H9 (cell line): ENCODE data around the gene MAOA. TPM values are rescaled to one million over a fixed set of nuclear protein-coding genes. Genes with fewer than 3 reads are reported as not detected.

Source experiments
- DNase-seq: peaks from one replicate; pipeline ENCODE4 v3.0.0-alpha.2; 2017
- H2AFZ ChIP-seq: one replicate; pipeline ENCODE4 v1.6.1; 2013; ENCODE audit warnings: mild to moderate bottlenecking, low read length, control low read depth, moderate library complexity
- H2AK5ac ChIP-seq: 2 replicates; pipeline ENCODE4 v1.6.1; 2013; ENCODE audit warnings: low read length, control low read depth, mixed read lengths; ENCODE audit not compliant: insufficient read length
- H2BK120ac ChIP-seq: one replicate; pipeline ENCODE4 v1.6.1; 2013; ENCODE audit warnings: low read depth, mild to moderate bottlenecking, low read length, control low read depth, inconsistent platforms; ENCODE audit not compliant: poor library complexity, severe bottlenecking
- H2BK12ac ChIP-seq: 2 replicates; pipeline ENCODE4 v1.6.1; 2013; ENCODE audit warnings: low read length, control low read depth, mixed read lengths, low read depth; ENCODE audit not compliant: insufficient read length
- H2BK15ac ChIP-seq: 2 replicates; pipeline ENCODE4 v1.6.1; 2013; ENCODE audit warnings: low read depth, low read length, control low read depth
- H2BK20ac ChIP-seq: one replicate; pipeline ENCODE4 v1.6.1; 2013; ENCODE audit warnings: low read depth, mild to moderate bottlenecking, low read length, control low read depth, inconsistent platforms; ENCODE audit not compliant: poor library complexity, severe bottlenecking
- H2BK5ac ChIP-seq: 2 replicates; pipeline ENCODE4 v1.6.1; 2013; ENCODE audit warnings: low read length, control low read depth, mixed read lengths; ENCODE audit not compliant: insufficient read length
- H3K14ac ChIP-seq: 2 replicates; pipeline ENCODE4 v1.6.1; 2013; ENCODE audit warnings: low read length, control low read depth; ENCODE audit not compliant: insufficient read depth
- H3K18ac ChIP-seq: 2 replicates; pipeline ENCODE4 v1.6.1; 2013; ENCODE audit warnings: low read depth, mild to moderate bottlenecking, mixed read lengths, low read length, control low read depth; ENCODE audit not compliant: insufficient read length
- H3K23ac ChIP-seq: 2 replicates; pipeline ENCODE4 v1.6.1; 2013; ENCODE audit warnings: low read length, control low read depth, mixed read lengths, low read depth; ENCODE audit not compliant: insufficient read length
- H3K23me2 ChIP-seq: 2 replicates; pipeline ENCODE4 v1.6.1; 2013; ENCODE audit warnings: low read depth, mild to moderate bottlenecking, mixed read lengths, low read length, control low read depth; ENCODE audit not compliant: insufficient read length, poor library complexity, severe bottlenecking
- H3K27ac ChIP-seq: 2 replicates; pipeline ENCODE4 v1.5.1; 2013; ENCODE audit warnings: low read length, control low read depth, mixed read lengths, low read depth; ENCODE audit not compliant: insufficient read length
- H3K27me3 ChIP-seq: 2 replicates; pipeline ENCODE4 v1.6.1; 2013; ENCODE audit warnings: low read length, control low read depth, inconsistent platforms; ENCODE audit not compliant: insufficient read depth
- H3K4ac ChIP-seq: 2 replicates; pipeline ENCODE4 v1.6.1; 2013; ENCODE audit warnings: low read depth, mild to moderate bottlenecking, control low read depth, inconsistent platforms, low read length, moderate library complexity
- H3K4me1 ChIP-seq: 2 replicates; pipeline ENCODE4 v1.6.1; 2013; ENCODE audit warnings: low read length, control low read depth, inconsistent platforms; ENCODE audit not compliant: insufficient read depth
- H3K4me2 ChIP-seq: 2 replicates; pipeline ENCODE4 v1.6.1; 2013; ENCODE audit warnings: low read length, control low read depth, mixed read lengths; ENCODE audit not compliant: insufficient read length, insufficient read depth
- H3K56ac ChIP-seq: 2 replicates; pipeline ENCODE4 v1.6.1; 2013; ENCODE audit warnings: low read depth, mild to moderate bottlenecking, mixed read lengths, low read length, control low read depth; ENCODE audit not compliant: insufficient read length
- H3K79me1 ChIP-seq: 2 replicates; pipeline ENCODE4 v1.6.1; 2013; ENCODE audit warnings: low read depth, mild to moderate bottlenecking, moderate library complexity, low read length, control low read depth, inconsistent platforms; ENCODE audit not compliant: insufficient read depth, poor library complexity, severe bottlenecking
- H3K79me2 ChIP-seq: 2 replicates; pipeline ENCODE4 v1.6.1; 2013; ENCODE audit warnings: low read length, control low read depth, inconsistent platforms; ENCODE audit not compliant: insufficient read depth
- H3K9ac ChIP-seq: 2 replicates; pipeline ENCODE4 v1.6.1; 2013; ENCODE audit warnings: low read length, control low read depth, mixed read lengths; ENCODE audit not compliant: insufficient read length; ENCODE audit errors: extremely low read depth
- H3K9me3 ChIP-seq: one replicate; pipeline ENCODE4 v1.6.1; 2013; ENCODE audit warnings: low read depth, low read length, inconsistent platforms; ENCODE audit not compliant: control insufficient read depth
- H3T11ph ChIP-seq: one replicate; pipeline ENCODE4 v1.6.1; 2013; ENCODE audit warnings: mild to moderate bottlenecking, low read length, control low read depth, inconsistent platforms
- H4K20me1 ChIP-seq: one replicate; pipeline ENCODE4 v1.6.1; 2013; ENCODE audit not compliant: control insufficient read depth, insufficient read length, insufficient read depth
- H4K5ac ChIP-seq: 2 replicates; pipeline ENCODE4 v1.6.1; 2013; ENCODE audit warnings: low read depth, mild to moderate bottlenecking, mixed read lengths, low read length, control low read depth; ENCODE audit not compliant: insufficient read length
- H4K8ac ChIP-seq: replicated peaks from 2 replicates; pipeline ENCODE4 v1.6.1; 2013; ENCODE audit warnings: low read length, control low read depth, mixed read lengths, low read depth; ENCODE audit not compliant: insufficient read length
- H4K91ac ChIP-seq: 2 replicates; pipeline ENCODE4 v1.6.1; 2013; ENCODE audit warnings: low read depth, mild to moderate bottlenecking, moderate library complexity, mixed read lengths, low read length, control low read depth; ENCODE audit not compliant: insufficient read length
- H3K27ac Mint-ChIP-seq, 3 experiments: 2 replicates in 2 of 3; 3 replicates in 1 of 3; pipeline ENCODE4 v1.8.0; 2020 to 2021; ENCODE audit warnings: mixed read lengths in 3 of 3, mild to moderate bottlenecking in 1 of 3, moderate library complexity in 1 of 3
- H3K27me3 Mint-ChIP-seq: 2 replicates; pipeline ENCODE4 v1.8.0; 2021; ENCODE audit warnings: low read depth, mild to moderate bottlenecking, moderate library complexity, mixed read lengths
- H3K36me3 Mint-ChIP-seq, 3 experiments: 2 replicates in 2 of 3; 3 replicates in 1 of 3; pipeline ENCODE4 v1.8.0; 2020 to 2021; ENCODE audit warnings: low read depth in 3 of 3, mixed read lengths in 3 of 3; ENCODE audit not compliant: insufficient read depth in 1 of 3
- H3K4me1 Mint-ChIP-seq, 2 experiments: 2 replicates each; pipeline ENCODE4 v1.8.0; 2020; ENCODE audit warnings: mixed read lengths in 2 of 2
- H3K4me3 Mint-ChIP-seq, 2 experiments: 2 replicates in 1 of 2; 3 replicates in 1 of 2; pipeline ENCODE4 v1.8.0; 2020 to 2021; ENCODE audit warnings: mild to moderate bottlenecking in 2 of 2, mixed read lengths in 2 of 2, moderate library complexity in 1 of 2
- H3K9me3 Mint-ChIP-seq, 2 experiments: 2 replicates in 1 of 2; 3 replicates in 1 of 2; pipeline ENCODE4 v1.8.0; 2020; ENCODE audit warnings: mild to moderate bottlenecking in 2 of 2, mixed read lengths in 2 of 2, moderate library complexity in 1 of 2
- CTCF ChIP-seq: fragments of 200-600 bp; sonication (generic); conservative IDR thresholded peaks from 3 replicates; pipeline ENCODE4 v1.8.0; 2021; ENCODE audit warnings: antibody characterized with exemption, mild to moderate bottlenecking
- whole genome bisulfite sequencing: extraction: QIAGEN DNeasy Blood & Tissue Kit; methylation state at CpG from one replicate; pipeline ENCODE4 v1.1.7; 2013; ENCODE audit warnings: missing lambda C conversion rate, low lambda C conversion rate, mixed read lengths; ENCODE audit not compliant: insufficient read length; ENCODE audit errors: extremely low coverage; 5-methylcytosine and 5-hydroxymethylcytosine counted together
- total RNA-seq: library from RNA; stranded (reverse); gene quantifications from 2 replicates; pipeline ENCODE4 v1.2.1, GENCODE V29; 2021

The MAOA gene
- total RNA-seq, 1 experiment from 2014 or later: 0.28 TPM

- no peak overlapping the region for H3K14ac ChIP-seq
- H4K5ac ChIP-seq: no peak overlapping the region
- Mint-ChIP-seq H3K9me3 (peaks cover 41 to 63% of the 10 kb centered on the region in 2 experiments), H3K27me3 (no peaks in the 10 kb centered on the region; the same call in 1 of the 2 replicates), H3K36me3 (0 out of 7 replicates have a peak, but pooled peaks cover 0 to 1% (median 0%) of the 10 kb centered on the region in 3 experiments), H3K27ac (no peak overlapping the region), H3K4me3 (no peak overlapping the region), H3K4me1 (no peaks in the 10 kb centered on the region)
- H3K18ac ChIP-seq: no peak overlapping the region
- no peak overlapping the region for H2BK5ac ChIP-seq
- H3K23me2 ChIP-seq: no peaks in the 10 kb centered on the region
- H2BK12ac ChIP-seq: no peak overlapping the region
- H3K79me1 ChIP-seq: no peaks in the 10 kb centered on the region
- H4K8ac ChIP-seq: no peak overlapping the region
- no peaks in the 10 kb centered on the region for H4K20me1 ChIP-seq
- H3K4me1 ChIP-seq: no peaks in the 10 kb centered on the region
- no peak for TF ChIP-seq CTCF
- H2BK20ac ChIP-seq: no peak overlapping the region
- H3K4me2 ChIP-seq: no peak overlapping the region
- H3K9me3 ChIP-seq: no peaks in the 10 kb centered on the region
- DNase-seq: no peak
- H2AFZ ChIP-seq: no peak overlapping the region
- no peak overlapping the region for H3K23ac ChIP-seq
- H2BK120ac ChIP-seq: no peak overlapping the region
- H3T11ph ChIP-seq: no peak overlapping the region
- H3K56ac ChIP-seq: no peak overlapping the region
- no CpG with 5 or more reads among the region's 7 CpGs for WGBS
- no peak overlapping the region for H3K4ac ChIP-seq
- no peaks in the 10 kb centered on the region for H3K79me2 ChIP-seq
- no peak overlapping the region for H4K91ac ChIP-seq
- no peak overlapping the region for H2AK5ac ChIP-seq
- H3K27ac ChIP-seq: no peak overlapping the region
- H2BK15ac ChIP-seq: no peak overlapping the region
- no peak overlapping the region for H3K9ac ChIP-seq
- no peaks in the 10 kb centered on the region for H3K27me3 ChIP-seq
Measured at GRCh38 chrX:43741843-43742573, 85.9 kb downstream of the MAOA start.
